ENCODE measurements around the gene VTI1A.

Gene VTI1A

DNA sequence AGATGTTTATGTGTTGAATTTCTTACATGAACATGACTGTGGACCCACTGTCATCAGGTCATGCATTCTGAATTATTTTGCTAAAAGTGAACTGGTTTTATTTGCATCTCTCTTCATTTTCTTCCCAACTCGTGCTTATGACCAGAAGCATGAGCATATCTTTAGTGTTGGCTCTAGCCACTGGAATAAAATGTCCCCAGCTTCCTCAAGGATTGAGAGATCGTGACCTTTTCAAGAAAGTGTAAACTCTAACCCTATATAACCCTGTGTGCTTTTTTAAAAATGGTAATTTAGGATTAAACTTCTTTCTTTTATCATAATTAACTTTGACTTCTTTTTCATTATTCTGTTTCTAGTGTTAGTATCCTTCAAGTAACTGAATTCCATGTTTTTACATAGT lies 55.5 kb downstream of the VTI1A start:
- no peak for DNase-seq (ENCODE audit: extremely low read depth in 1 of 2, low read depth in 1 of 2)

DNA sequence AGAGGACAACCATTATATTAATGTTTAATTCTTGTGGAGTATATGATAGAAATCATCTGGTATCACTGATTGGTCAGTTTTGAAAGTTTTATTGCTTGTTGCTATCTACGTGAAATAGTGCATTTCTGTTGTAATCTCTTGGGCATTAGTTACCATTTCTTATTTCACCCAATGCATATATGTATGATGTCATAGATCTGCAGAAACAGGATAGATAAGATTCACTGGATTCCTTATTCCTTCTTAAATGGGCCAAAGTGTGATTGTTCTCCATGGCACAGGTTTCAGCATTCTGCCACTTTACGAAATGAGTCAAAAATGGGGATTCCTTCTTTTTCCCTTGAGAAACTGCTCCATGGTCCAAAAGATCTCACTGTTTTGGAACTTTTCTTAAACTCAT lies 56.6 kb downstream of the VTI1A start:
- no peak for DNase-seq (ENCODE audit: extremely low read depth in 1 of 2, low read depth in 1 of 2)

DNA sequence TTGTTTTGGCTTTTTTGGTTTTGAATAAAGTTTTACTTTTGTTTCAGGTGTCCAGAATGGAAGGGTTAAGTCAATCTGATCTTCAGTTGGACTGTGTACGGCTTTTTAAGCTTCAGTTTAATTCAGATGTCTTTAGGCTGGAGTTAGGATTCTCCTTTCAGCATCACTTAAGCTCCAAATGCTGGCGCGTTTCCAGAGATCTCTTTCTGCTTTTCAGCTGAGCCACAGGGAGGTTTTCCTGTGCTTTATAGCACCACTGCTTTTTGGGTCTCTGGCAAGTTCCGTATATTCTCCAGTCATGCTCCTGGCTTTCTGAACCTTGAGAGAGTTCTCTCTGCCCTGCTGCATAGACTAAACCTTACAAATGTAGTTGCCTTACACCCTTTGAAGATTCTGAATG lies 60.0 kb downstream of the VTI1A start:
- DNase-seq (ENCODE audit: extremely low read depth in 1 of 2, low read depth in 1 of 2): no peak

DNA sequence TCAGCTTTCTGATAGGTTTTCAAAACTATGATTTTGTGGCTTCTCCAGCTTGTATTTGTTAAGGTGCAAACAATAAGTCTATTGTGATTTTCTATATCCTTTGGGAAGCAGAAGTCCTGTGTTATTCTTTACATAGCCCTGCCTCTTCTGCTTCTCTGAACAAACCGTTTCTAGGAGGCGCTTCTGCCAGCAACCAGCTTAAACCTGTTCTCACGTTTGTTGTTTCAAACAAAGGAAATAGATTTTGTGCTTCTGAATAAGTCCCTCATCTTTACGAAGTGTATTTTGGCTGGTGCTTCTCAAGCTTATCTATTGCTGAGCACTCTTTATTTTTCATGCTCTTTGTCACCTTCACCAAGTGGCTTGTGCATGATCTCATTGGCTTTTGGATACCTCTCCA lies 61.0 kb downstream of the VTI1A start:
- DNase-seq (ENCODE audit: extremely low read depth in 1 of 2, low read depth in 1 of 2): no peak

DNA sequence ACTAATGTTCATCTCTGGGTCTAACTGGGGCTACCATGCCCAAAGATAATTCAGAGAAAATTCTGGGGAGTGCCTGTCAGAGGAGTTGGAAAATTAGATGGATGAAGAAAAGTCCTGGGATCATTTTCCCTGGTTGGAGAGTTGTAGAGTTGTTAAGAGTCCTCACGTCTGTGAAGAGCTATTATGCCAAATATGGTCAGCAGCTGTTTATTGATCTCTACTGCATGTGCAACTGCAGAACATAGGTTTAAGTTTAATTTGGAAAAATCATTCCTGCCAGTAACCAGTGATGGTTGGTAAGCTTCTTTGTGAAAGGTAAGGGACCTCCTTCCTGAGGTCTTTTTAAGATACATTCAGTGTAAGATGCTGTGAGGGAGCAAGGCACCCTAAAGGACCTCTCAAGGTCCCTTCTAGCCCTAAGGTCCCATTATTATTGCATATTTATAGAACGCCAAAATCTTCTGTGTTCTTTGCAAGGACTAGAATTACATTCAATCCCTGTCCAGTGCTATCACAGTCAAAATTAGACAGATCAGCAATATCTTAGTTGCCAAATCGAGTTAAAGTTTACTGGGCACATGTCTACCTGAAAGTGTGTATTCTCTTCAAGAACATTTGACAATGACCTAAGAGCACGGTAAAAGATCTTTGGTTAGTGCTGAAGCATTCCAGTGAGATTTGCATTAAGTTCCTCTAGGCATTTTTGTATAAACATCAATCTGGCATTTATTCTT lies 62.7 kb downstream of the VTI1A start:
- no peak for DNase-seq (ENCODE audit: extremely low read depth in 1 of 2, low read depth in 1 of 2)

DNA sequence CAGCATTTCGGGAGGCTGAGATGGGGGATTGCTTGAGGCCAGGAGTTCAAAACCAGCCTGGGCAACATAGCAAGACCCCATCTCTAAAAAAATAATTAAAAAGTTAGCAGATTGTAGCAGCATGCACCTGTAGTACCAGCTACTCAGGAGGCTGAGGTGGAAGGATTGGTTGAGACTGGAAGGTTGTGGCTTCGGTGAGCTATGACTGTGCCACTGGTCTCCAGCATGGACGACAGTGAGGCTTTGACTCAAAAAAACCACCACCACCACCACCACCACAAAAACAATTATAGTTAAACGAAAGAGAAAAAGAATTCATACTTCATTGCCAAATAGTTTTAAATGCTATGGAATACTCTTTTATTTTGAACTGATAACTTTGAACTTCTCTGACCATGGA lies 63.4 kb downstream of the VTI1A start:
- peak; percentile 10 to 38 for DNase-seq (ENCODE audit: extremely low read depth in 1 of 2, low read depth in 1 of 2)

DNA sequence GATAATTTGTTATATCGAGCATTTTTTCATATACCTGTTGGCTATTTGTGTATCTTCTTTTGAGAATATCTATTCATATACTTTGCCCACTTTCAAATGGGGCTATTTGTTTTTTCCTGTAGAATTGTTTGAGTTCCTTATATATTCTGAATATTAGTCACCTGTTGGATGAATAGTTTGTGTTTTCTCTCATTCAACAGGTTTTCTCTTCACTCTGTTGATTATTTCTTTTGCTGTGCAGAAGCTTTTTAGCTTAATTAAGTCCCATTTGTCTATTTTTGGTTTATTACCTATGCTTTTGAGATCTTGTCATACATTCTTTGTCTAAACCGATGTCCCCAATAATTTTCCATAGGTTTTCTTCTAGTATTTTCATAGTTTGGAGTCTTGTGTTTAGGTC lies 65.3 kb downstream of the VTI1A start:
- DNase-seq (ENCODE audit: extremely low read depth in 1 of 2, low read depth in 1 of 2): no peak

DNA sequence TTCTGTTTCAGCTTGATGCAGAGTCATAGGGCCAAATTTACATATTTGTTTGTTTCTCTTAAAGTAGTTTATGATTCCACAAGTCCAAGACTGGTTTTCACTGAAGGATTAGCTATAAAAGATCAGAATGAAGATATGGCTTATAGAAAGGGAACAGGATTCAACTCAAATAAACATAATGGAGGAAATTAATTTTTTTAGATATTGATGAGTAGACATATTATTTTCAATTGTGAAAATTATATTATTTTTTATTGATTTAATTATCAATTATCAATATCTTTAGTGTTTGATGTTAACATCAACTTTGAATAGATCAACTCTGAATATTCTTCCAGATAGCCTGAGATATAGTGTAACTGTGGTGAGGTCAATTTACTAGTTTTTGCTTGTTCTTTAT lies 68.1 kb downstream of the VTI1A start:
- no peak for DNase-seq (ENCODE audit: extremely low read depth in 1 of 2, low read depth in 1 of 2)

DNA sequence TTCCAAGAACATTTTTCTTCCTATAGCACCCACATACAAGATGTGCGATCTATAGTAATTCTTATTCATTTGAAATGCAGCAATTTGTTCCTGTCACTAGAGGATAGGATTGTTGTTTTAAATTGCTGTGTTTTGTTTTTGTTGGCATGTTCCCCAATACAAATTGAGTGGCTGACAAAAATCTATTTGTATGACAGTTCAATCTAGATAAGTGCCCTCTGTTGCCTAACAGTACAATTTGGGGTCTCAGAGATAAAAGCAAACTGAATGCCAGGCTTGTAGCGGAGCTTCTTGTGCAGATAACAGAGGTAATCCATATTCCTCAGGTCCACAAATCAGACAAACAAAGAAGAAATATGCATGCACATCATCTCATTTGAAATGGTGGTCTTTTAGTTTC lies 68.8 kb downstream of the VTI1A start:
- DNase-seq (ENCODE audit: extremely low read depth in 1 of 2, low read depth in 1 of 2): no peak

DNA sequence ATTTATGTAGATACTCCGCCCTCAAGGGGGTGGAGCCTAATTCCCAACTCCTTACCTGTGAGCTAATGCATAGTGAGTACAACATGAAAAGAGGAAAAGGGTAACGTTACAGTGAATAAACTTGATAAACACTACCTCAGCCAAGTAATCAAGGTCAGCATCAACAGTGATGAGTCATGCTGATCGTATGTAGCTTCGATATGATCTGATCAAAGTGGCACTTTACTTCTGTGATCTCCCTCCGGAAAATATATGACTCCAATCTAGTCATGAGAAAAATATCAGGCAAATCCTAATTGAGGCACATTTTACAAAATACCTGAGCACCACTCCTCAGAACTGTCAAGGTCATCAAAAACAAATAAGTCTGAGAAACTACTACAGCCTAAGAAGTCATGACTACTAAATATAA lies 70.4 kb downstream of the VTI1A start:
- DNase-seq (ENCODE audit: extremely low read depth in 1 of 2, low read depth in 1 of 2): no peak

DNA sequence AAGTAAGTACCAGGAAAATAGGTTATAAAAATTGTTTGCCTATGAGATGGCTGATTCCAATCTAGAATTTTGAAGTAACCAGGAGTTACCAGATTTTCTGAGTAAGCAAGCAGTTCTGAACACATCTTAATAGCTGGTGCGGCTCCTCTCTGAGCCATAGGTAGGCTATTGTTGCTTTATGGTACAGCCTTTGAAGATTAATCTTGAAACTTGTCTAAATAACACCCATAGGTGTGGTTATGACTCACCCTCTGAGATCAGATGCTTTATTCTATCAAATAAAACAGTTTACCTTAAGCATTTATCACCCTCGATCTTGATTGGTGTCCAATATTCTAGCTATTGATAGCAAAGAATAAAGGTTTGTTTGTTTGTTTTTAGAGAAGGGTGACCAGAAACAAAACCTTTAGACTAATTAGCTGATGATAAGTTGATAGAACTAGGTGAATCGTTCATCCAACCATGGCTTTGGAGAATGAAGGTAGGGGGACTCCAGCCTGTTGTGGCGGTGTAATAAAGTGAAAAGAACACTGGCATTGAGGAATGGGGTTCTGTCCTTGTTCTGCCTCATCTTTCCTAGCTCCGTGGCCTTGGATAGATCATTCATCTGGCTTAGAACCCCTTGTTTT lies 72.2 kb downstream of the VTI1A start:
- peak in 1 of 2 donors; percentile 5 for DNase-seq (ENCODE audit: extremely low read depth in 1 of 2, low read depth in 1 of 2)

DNA sequence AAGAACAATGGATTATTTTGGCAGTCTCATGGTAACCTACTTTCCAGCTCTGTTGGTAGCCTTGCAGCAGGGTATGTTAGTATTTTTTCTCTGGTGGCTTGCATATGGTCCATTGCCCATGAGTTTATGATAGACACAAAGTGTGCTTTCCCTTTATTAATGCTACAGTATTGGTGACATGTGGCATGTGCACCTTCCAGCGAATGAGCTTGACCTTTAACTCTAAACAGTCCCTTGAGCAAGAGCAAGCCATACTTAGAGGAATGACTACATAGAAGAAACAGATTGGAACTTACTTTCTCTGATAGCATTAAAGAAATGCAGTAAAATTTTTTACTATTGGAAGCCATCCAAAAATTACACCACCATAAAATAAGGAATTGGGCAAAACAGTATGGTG lies 73.9 kb downstream of the VTI1A start:
- no peak for DNase-seq (ENCODE audit: extremely low read depth in 1 of 2, low read depth in 1 of 2)

DNA sequence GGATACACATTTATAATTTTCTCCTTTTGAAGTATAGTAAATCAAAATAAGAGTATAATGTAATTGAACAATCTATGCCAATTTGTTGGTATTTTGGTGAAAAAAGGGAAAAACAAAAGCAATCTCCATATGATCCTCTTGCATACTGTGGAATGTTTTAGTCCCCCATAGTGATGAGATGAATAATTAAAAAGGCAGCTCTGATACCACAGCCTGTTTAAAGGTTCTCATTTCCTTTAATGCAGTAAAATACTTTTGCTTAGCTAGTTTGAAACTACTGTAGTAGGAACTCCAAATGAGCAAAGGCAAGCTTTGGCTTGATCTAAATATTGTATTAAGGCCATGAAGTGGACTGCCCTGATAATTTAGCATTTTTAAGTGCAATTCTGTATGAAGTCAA lies 77.6 kb downstream of the VTI1A start:
- DNase-seq (ENCODE audit: extremely low read depth in 1 of 2, low read depth in 1 of 2): no peak

DNA sequence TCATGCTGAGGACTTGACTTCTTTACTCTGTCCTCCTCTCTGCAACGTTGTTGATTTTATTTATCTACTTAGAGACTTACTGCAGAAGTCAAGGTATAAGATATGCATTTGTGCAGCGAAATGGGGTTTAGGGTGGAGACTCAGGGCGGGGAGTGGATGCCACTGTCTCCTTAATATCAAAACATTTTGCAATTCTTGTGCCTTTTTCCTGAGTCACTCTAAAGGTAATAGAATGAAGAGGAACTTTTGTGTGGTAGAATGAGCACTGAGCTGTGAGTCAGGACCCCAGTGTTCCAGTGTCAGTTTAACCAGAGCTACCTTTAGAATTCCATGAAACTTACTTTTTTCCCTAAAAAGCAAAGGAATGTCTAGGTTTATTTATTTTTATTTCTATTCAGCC lies 78.2 kb downstream of the VTI1A start:
- no peak for DNase-seq (ENCODE audit: extremely low read depth in 1 of 2, low read depth in 1 of 2)

DNA sequence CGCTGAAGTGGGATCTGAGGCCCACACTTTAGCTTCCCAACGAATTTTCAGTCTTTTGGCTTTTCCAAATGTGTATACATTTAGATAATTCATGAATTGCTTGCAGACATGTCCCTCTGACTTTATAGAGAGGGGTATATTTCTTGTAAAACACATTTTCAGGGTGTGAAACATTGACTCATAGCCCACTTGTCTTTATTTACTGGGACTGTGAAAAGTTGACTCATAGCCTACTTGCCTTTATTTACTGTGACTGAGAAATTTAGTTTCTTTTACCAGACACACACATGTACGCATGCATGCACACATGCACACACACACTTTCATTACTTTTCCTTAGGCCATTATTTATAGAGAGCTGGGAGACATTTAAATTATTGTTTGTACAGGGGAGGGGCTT lies 79.1 kb downstream of the VTI1A start:
- DNase-seq (ENCODE audit: extremely low read depth in 1 of 2, low read depth in 1 of 2): no peak

DNA sequence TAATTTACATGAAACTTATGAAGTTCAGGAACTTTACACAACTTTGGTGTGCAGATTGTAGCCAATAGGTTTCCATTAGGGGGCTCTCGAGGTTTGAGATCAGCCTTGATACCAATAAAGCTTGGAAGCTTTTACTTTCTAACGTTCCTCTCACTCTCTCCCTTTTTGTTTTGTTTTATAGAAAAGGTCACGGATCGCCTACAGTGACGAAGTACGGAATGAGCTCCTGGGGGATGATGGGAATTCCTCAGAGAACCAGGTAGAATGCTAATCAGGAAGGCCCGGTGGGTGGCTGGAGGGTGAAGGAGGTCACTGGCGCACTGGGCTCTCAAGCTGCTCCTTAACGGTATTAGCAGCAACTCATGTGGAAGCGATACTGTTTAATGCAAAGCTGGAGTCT lies 79.9 kb downstream of the VTI1A start:
- DNase-seq (ENCODE audit: extremely low read depth in 1 of 2, low read depth in 1 of 2): no peak

DNA sequence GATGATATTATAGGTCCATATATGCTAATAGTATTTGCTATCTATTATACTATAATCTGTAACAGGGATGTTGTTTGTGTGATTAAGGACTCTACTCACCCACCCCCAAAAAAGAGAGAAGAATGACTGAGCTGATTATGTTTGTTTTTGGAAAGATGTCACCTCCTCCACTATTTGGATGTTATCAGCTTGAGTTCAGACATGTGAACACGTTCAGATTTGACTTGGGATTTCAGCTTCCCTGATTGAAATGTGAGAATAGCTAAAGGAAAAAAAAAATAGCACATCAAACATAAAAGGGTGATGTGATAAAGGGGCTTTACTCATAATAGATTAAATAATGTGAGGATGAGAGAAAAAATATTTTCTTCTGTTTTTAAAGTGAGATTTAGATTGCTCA lies 81.2 kb downstream of the VTI1A start:
- DNase-seq (ENCODE audit: extremely low read depth in 1 of 2, low read depth in 1 of 2): no peak

DNA sequence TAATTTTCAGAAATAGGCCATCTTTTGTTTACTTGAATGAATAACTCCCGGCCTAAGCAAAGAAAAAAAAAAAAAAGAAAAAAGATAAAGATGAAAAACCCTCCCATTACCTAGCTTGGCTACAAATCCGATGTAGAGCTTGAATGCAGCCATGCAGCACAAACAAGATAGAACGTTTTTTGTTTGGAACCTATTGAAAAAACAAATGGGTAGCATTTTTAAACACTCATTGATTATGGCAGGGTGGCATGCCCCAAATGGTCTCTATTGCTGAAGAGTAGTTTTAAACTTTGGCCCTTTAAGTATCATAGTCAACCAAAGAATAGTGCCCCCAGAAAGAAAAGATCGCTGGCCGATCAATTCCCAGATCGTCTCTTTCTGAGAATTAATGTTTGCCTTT lies 84.4 kb downstream of the VTI1A start:
- DNase-seq (ENCODE audit: extremely low read depth in 1 of 2, low read depth in 1 of 2): no peak

DNA sequence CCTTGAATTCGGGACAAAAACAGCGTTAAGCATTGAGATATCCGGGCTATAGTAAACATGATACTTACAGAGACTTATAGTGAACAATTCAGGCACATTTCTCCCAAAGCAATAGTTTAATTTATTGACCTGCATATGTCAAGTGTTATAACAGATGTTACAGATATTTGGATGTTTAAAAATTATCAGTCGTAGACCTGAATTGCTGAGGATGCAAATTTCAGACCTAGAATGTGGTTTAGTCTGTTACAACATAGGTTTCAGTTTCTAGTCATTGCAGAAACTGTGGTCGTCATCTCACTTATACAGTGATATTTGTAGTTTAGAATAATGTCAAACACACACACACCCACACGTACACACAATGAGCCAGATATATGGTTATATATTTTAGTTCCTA lies 85.2 kb downstream of the VTI1A start:
- peak in 1 of 2 donors; percentile 2 for DNase-seq (ENCODE audit: extremely low read depth in 1 of 2, low read depth in 1 of 2)

DNA sequence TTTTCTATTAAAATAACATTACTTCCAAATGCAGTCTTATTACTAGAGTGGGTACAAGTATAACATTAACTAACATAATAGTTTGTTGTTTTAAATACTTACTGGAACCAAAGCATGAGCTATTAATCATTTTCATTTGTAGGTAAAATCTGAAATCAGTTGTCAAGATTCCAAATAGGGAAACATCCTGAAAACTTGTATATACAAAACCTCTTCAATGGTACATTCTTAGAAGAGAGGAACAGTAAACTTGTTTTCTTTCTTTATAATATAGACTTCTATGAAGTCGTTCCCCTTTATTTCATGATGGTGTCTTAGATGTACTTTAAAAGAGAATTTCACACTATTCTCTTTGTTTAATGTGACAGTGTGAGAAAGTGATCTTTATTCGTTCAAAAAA lies 85.9 kb downstream of the VTI1A start:
- DNase-seq (ENCODE audit: extremely low read depth in 1 of 2, low read depth in 1 of 2): no peak

DNA sequence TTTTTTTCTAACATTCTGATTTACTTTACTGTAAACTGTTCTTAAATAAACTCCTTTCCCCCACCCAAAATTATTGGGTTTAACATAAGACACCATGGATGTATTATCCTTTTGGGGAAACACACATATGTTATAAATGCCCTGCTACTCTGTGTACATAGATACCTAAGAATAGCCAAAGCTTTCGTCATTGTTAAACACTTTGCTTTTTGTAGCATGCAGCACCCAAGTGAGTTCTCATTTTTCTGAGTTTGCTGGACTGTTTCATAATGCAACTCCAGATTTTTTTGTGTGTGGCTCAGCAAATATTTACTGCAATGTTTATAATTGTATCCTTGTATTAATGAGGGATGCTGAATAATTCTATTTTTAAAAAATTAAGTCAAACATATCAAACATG lies 86.9 kb downstream of the VTI1A start:
- no peak for DNase-seq (ENCODE audit: extremely low read depth in 1 of 2, low read depth in 1 of 2)

DNA sequence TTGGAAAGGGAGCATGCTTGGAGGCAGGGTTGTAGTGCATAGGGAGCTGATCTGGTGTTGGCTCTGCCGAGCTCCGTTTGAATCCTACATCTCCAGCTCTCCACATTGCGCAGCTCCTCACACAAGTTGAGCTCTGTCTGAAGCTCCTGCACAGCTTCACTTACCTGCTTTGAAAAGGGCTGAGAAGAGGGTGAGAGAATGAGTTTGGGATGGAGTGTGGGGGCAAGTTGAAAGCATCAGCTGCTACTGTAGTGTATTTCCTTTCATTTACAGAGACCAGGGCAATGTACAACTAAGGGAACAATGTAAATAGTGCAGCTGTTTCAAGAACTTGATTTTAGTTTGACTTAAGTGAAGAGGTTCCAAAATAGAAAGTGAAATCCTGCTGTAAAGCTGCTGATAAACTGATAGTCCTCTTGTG lies 88.5 kb downstream of the VTI1A start:
- no peak for DNase-seq (ENCODE audit: extremely low read depth in 1 of 2, low read depth in 1 of 2)

DNA sequence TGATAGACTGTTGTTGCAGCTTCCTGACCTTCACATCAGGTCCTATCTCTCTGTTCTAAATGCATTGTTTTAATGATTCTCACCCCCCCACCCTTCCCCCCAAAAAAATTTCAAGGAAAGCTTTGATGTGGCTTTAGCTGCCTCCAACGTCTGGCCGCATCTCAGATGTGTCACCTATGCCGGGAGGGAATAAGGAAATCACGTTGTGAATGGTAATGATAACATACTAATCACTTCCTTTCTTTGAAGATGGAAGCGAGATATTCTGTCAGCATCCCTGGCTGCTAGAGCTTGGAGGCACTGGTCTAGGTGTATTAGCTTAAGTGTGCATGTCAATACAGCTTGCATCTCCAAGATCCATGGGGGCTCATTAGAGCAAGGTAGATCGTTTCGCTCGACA lies 89.6 kb downstream of the VTI1A start:
- no peak for DNase-seq (ENCODE audit: extremely low read depth in 1 of 2, low read depth in 1 of 2)
